ENCODE data around the gene ANKRD23. TPM values are rescaled to one million over a fixed set of nuclear protein-coding genes. Genes with fewer than 3 reads are reported as not detected.

ANKRD23 gene
- total and polyA plus RNA-seq, 2 of the 13 experiments (the other 11 are each of a cell fraction or from before 2014, with no cell fraction given) = 1.5 to 1.6 TPM

DNA sequence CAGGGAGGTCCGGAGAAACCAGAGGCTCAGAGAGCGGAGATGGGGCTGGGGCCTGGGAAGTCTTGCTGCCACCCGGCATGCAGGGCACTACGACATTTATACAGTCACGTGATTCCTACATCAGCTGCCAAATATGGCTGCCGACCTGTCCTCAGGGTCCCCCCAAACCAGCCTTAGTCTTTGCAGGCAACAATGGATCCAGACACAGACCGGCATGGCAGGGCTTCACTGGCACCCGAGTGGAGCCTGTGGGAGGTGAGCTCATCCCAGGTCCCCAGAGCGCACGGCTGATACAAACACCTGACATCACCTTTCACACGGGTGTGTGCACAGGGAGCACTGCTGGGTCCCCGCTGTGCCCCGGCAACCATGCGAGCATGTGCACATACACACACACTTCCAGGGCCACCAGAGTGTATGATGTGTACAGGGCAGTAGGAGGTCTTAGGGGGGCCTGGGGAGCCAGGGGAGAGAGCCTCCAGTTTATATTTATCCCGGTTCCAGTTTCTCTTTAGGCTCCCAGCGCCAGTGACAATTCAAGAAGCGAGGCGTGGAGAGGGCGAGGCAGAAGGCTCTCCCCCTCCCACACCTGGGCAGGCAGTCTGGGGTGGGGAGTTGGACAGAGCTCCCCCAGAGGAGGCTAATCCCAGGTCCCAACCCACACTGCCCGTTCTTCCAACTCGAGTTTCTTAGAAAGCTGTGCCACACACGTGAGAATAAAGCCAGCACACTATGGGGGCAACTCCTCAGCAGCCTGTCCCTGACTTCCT is 23.4 kb upstream of the ANKRD23 start (continued):
- TF ChIP-seq, protein P1, sequence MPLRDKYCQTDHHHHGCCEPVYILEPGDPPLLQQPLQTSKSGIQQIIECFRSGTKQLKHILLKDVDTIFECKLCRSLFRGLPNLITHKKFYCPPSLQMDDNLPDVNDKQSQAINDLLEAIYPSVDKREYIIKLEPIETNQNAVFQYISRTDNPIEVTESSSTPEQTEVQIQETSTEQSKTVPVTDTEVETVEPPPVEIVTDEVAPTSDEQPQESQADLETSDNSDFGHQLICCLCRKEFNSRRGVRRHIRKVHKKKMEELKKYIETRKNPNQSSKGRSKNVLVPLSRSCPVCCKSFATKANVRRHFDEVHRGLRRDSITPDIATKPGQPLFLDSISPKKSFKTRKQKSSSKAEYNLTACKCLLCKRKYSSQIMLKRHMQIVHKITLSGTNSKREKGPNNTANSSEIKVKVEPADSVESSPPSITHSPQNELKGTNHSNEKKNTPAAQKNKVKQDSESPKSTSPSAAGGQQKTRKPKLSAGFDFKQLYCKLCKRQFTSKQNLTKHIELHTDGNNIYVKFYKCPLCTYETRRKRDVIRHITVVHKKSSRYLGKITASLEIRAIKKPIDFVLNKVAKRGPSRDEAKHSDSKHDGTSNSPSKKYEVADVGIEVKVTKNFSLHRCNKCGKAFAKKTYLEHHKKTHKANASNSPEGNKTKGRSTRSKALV (CRISPR knock-in tag; IDR thresholded peaks at IDR 0.05) = no peak
- TF ChIP-seq ZNF788 (CRISPR knock-in tag; IDR thresholded peaks at IDR 0.05; ENCODE audit: borderline replicate concordance) = 0 out of 2 replicates have a peak, but pooled peaks have one; percentile 4
- TF ChIP-seq RBM39 (IDR thresholded peaks at IDR 0.05; ENCODE audit: low read depth, low read length, poor library complexity, severe bottlenecking) = peak; percentile 48
- TF ChIP-seq HNF4G (IDR thresholded peaks at IDR 0.05; ENCODE audit: borderline replicate concordance, low read depth, low read length) = no peak
- TF ChIP-seq HNF4G (CRISPR knock-in tag; IDR thresholded peaks at IDR 0.05; ENCODE audit: borderline replicate concordance, low read depth) = no peak
- TF ChIP-seq NFKB2 (CRISPR knock-in tag; IDR thresholded peaks at IDR 0.05; ENCODE audit: borderline replicate concordance) = 0 out of 2 replicates have a peak, but pooled peaks have one; percentile 36
- no peak for TF ChIP-seq SMAD3 (CRISPR knock-in tag; IDR thresholded peaks at IDR 0.05)
- TF ChIP-seq ZNF772 (CRISPR knock-in tag; IDR thresholded peaks at IDR 0.05) = no peak
- TF ChIP-seq TOPORS (CRISPR knock-in tag; IDR thresholded peaks at IDR 0.05) = 0 out of 2 replicates have a peak, but pooled peaks have one; percentile 4
- no peak for TF ChIP-seq MATR3 (CRISPR knock-in tag; IDR thresholded peaks at IDR 0.05)
- TF ChIP-seq ISL2 (CRISPR knock-in tag; IDR thresholded peaks at IDR 0.05) = no peak
- TF ChIP-seq RELA (CRISPR knock-in tag; IDR thresholded peaks at IDR 0.05) = no peak
- TF ChIP-seq ZNF205 (CRISPR knock-in tag; IDR thresholded peaks at IDR 0.05) = no peak
- peak; percentile 47; the same call in 1 of the 2 replicates for TF ChIP-seq BCL6 (CRISPR knock-in tag; IDR thresholded peaks at IDR 0.05)
- TF ChIP-seq ZNF660 (CRISPR knock-in tag; IDR thresholded peaks at IDR 0.05; ENCODE audit: borderline replicate concordance, low read depth) = no peak
- TF ChIP-seq, protein P2, sequence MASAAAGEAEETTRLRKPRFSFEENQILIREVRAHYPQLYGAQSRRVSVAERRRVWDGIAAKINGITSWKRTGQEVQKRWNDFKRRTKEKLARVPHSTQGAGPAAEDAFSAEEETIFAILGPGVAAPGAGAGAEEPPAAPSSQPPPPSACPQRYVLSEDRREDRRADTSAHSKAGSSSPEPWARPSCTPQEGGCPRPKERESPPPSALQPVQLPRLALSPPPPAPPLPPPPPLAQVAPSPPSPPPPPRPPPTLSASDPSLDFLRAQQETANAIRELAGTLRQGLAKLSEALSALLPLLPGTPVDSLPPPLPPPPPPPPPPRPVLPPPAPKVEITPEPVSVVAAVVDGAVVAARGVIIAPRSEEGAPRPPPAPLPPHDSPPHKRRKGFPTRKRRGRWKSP (CRISPR knock-in tag; IDR thresholded peaks at IDR 0.05) = no peak
- TF ChIP-seq SIX1 (CRISPR knock-in tag; IDR thresholded peaks at IDR 0.05; ENCODE audit: borderline replicate concordance) = no peak
- 0 out of 2 replicates have a peak, but pooled peaks have one; percentile 33 for TF ChIP-seq NFATC3 (CRISPR knock-in tag; IDR thresholded peaks at IDR 0.05)
- no peak for TF ChIP-seq ZNF10 (CRISPR knock-in tag; IDR thresholded peaks at IDR 0.05; ENCODE audit: borderline replicate concordance, low read depth)
- TF ChIP-seq, protein P3, sequence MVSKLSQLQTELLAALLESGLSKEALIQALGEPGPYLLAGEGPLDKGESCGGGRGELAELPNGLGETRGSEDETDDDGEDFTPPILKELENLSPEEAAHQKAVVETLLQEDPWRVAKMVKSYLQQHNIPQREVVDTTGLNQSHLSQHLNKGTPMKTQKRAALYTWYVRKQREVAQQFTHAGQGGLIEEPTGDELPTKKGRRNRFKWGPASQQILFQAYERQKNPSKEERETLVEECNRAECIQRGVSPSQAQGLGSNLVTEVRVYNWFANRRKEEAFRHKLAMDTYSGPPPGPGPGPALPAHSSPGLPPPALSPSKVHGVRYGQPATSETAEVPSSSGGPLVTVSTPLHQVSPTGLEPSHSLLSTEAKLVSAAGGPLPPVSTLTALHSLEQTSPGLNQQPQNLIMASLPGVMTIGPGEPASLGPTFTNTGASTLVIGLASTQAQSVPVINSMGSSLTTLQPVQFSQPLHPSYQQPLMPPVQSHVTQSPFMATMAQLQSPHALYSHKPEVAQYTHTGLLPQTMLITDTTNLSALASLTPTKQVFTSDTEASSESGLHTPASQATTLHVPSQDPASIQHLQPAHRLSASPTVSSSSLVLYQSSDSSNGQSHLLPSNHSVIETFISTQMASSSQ (IDR thresholded peaks at IDR 0.05; ENCODE audit: low read depth) = no peak
- TF ChIP-seq, protein P3 (CRISPR knock-in tag; IDR thresholded peaks at IDR 0.05; ENCODE audit: borderline replicate concordance) = 0 out of 2 replicates have a peak, but pooled peaks have one; percentile 23
- TF ChIP-seq ZNF703 (CRISPR knock-in tag; IDR thresholded peaks at IDR 0.05; ENCODE audit: borderline replicate concordance) = no peak

Measured in HepG2 (cell line).